Stimulated activated CD4-positive, alpha-beta T cell treated with anti-CD3 and anti-CD28 coated beads, Interleukin-4, amount 100 ng/mL, for 48 hours (primary cell): Measurements from ENCODE around the gene CYP4V2.

Experiments
- DNase-seq, 2 donors: peaks; one replicate each; pipeline ENCODE4 v3.0.0-alpha.2; 2020; ENCODE audit warnings: low read depth in 2 of 2

Gene CYP4V2

GRCh38 chr4:186191200-186192065, at the start of gene CYP4V2:
TSS of gene CYP4V2 (plus strand) at chr4:186191567. CDS start at chr4:186191824, 257 bp downstream.
- DNase-seq = peak; percentile 76 to 84

GRCh38 chr4:186144198-186144945, 47.0 kb upstream of the CYP4V2 start:
- DNase-seq = no peak

GRCh38 chr4:186144946-186145569, 46.3 kb upstream of the CYP4V2 start:
- no peak for DNase-seq

- no peak for DNase-seq
Observed at GRCh38 chr4:186146458-186146857, 44.9 kb upstream of the CYP4V2 start.

- no peak for DNase-seq
Observed at GRCh38 chr4:186148336-186148975, 42.9 kb upstream of the CYP4V2 start.

GRCh38 chr4:186149872-186150271, 41.5 kb upstream of the CYP4V2 start:
- no peak for DNase-seq

- DNase-seq = no peak
Observed at GRCh38 chr4:186150926-186151325, 40.4 kb upstream of the CYP4V2 start.

GRCh38 chr4:186151499-186151898, 39.9 kb upstream of the CYP4V2 start:
- no peak for DNase-seq

GRCh38 chr4:186158021-186158813, 33.1 kb upstream of the CYP4V2 start:
- no peak for DNase-seq

GRCh38 chr4:186158966-186159365, 32.4 kb upstream of the CYP4V2 start:
- no peak for DNase-seq

- no peak for DNase-seq
Observed at GRCh38 chr4:186159613-186160012, 31.8 kb upstream of the CYP4V2 start.

- no peak for DNase-seq
Observed at GRCh38 chr4:186161138-186161537, 30.2 kb upstream of the CYP4V2 start.

GRCh38 chr4:186166852-186167512, 24.4 kb upstream of the CYP4V2 start:
- DNase-seq = no peak

- DNase-seq = no peak
Observed at GRCh38 chr4:186167605-186168004, 23.8 kb upstream of the CYP4V2 start.

GRCh38 chr4:186168750-186169149, 22.6 kb upstream of the CYP4V2 start:
- DNase-seq = no peak

GRCh38 chr4:186169333-186169944, 21.9 kb upstream of the CYP4V2 start:
- no peak for DNase-seq

- DNase-seq = no peak
Observed at GRCh38 chr4:186169945-186170802, 21.2 kb upstream of the CYP4V2 start.

GRCh38 chr4:186170966-186171365, 20.4 kb upstream of the CYP4V2 start:
- no peak for DNase-seq

- no peak for DNase-seq
Observed at GRCh38 chr4:186172546-186172945, 18.8 kb upstream of the CYP4V2 start.
